Measurements from ENCODE around the gene CFAP251. TPM values are rescaled to one million over a fixed set of nuclear protein-coding genes. Genes with fewer than 3 reads are reported as not detected.

CFAP251 gene
- total RNA-seq, 1 donor from 2014 or later = 4.7 TPM

- Histone ChIP-seq H3K4me1 (ENCODE audit: insufficient read depth, low read length) (no peaks in the 10 kb centered on the region), H3K36me3 (ENCODE audit: insufficient read depth, low read length) (peaks cover 2% of the 10 kb centered on the region), H3K27ac (ENCODE audit: low read depth, low read length) (no peak overlapping the region), H3K27me3 (ENCODE audit: insufficient read depth, low read length) (no peaks in the 10 kb centered on the region), H2AFZ (ENCODE audit: low read depth, low read length) (no peak overlapping the region), H4K20me1 (ENCODE audit: insufficient read depth, low read length) (no peaks in the 10 kb centered on the region), H3K79me2 (ENCODE audit: insufficient read depth, low read length) (no peaks in the 10 kb centered on the region), H3K9ac (ENCODE audit: low read length) (no peak overlapping the region), H3K4me2 (ENCODE audit: low read length) (no peak overlapping the region), H3K4me3 (ENCODE audit: insufficient read depth, low read depth, low read length) (no peak overlapping the region), H3K9me3 (ENCODE audit: insufficient read depth, low read depth, low read length) (no peaks in the 10 kb centered on the region)
- TF ChIP-seq CTCF (IDR thresholded peaks at IDR 0.05; ENCODE audit: insufficient read depth, low read depth, low read length) (no peak), EZH2 (IDR thresholded peaks at IDR 0.05; ENCODE audit: insufficient read depth, low read length) (no peak)
- Mint-ChIP-seq H3K36me3 (ENCODE audit: low read depth, unreplicated experiment) (peaks cover 49% of the 10 kb centered on the region), H3K9me3 (ENCODE audit: unreplicated experiment) (peaks cover 14% of the 10 kb centered on the region), H3K4me1 (ENCODE audit: low read depth, unreplicated experiment) (no peaks in the 10 kb centered on the region), H3K27me3 (ENCODE audit: low read depth, unreplicated experiment) (no peaks in the 10 kb centered on the region), H3K4me3 (ENCODE audit: unreplicated experiment) (no peak overlapping the region), H3K27ac (ENCODE audit: unreplicated experiment) (no peak overlapping the region)
- FAIRE-seq = no peak
- no peak for DNase-seq (ENCODE audit: low read depth)
Observed at GRCh38 chr12:121968876-121969275, 50.5 kb downstream of the CFAP251 start.

GRCh38 chr12:121969726-121970125 lies 51.3 kb downstream of the CFAP251 start:
- no peaks in the 10 kb centered on the region for H3K4me1 ChIP-seq (ENCODE audit: insufficient read depth, low read length)
- no peak overlapping the region for H3K4me3 ChIP-seq (ENCODE audit: insufficient read depth, low read depth, low read length)
- no peak for DNase-seq (ENCODE audit: low read depth)
- TF ChIP-seq EZH2 (IDR thresholded peaks at IDR 0.05; ENCODE audit: insufficient read depth, low read length) = no peak
- TF ChIP-seq CTCF (IDR thresholded peaks at IDR 0.05; ENCODE audit: insufficient read depth, low read depth, low read length) = no peak
- Mint-ChIP-seq H3K4me3 (ENCODE audit: unreplicated experiment) (no peak overlapping the region), H3K9me3 (ENCODE audit: unreplicated experiment) (peaks cover 15% of the 10 kb centered on the region), H3K4me1 (ENCODE audit: low read depth, unreplicated experiment) (no peaks in the 10 kb centered on the region), H3K27ac (ENCODE audit: unreplicated experiment) (no peak overlapping the region), H3K27me3 (ENCODE audit: low read depth, unreplicated experiment) (peaks cover 2% of the 10 kb centered on the region), H3K36me3 (ENCODE audit: low read depth, unreplicated experiment) (peaks cover 56% of the 10 kb centered on the region)
- peaks cover 2% of the 10 kb centered on the region for H3K36me3 ChIP-seq (ENCODE audit: insufficient read depth, low read length)
- H4K20me1 ChIP-seq (ENCODE audit: insufficient read depth, low read length) = no peaks in the 10 kb centered on the region
- H3K9ac ChIP-seq (ENCODE audit: low read length) = no peak overlapping the region
- no peak overlapping the region for H3K4me2 ChIP-seq (ENCODE audit: low read length)
- no peaks in the 10 kb centered on the region for H3K79me2 ChIP-seq (ENCODE audit: insufficient read depth, low read length)
- H2AFZ ChIP-seq (ENCODE audit: low read depth, low read length) = no peak overlapping the region
- H3K27ac ChIP-seq (ENCODE audit: low read depth, low read length) = no peak overlapping the region
- no peaks in the 10 kb centered on the region for H3K27me3 ChIP-seq (ENCODE audit: insufficient read depth, low read length)
- no peak for FAIRE-seq
- H3K9me3 ChIP-seq (ENCODE audit: insufficient read depth, low read depth, low read length) = no peaks in the 10 kb centered on the region

GRCh38 chr12:121970581-121971300 lies 52.3 kb downstream of the CFAP251 start:
- FAIRE-seq = no peak

More at GRCh38 chr12:121970581-121971300, 52.3 kb downstream of the CFAP251 start:
- Histone ChIP-seq H2AFZ (ENCODE audit: low read depth, low read length) (no peak overlapping the region), H3K27me3 (ENCODE audit: insufficient read depth, low read length) (no peaks in the 10 kb centered on the region), H3K27ac (ENCODE audit: low read depth, low read length) (no peak overlapping the region), H4K20me1 (ENCODE audit: insufficient read depth, low read length) (no peaks in the 10 kb centered on the region), H3K36me3 (ENCODE audit: insufficient read depth, low read length) (peaks cover 2% of the 10 kb centered on the region), H3K4me2 (ENCODE audit: low read length) (no peak overlapping the region), H3K79me2 (ENCODE audit: insufficient read depth, low read length) (no peaks in the 10 kb centered on the region), H3K9ac (ENCODE audit: low read length) (no peak overlapping the region), H3K4me3 (ENCODE audit: insufficient read depth, low read depth, low read length) (no peak overlapping the region), H3K9me3 (ENCODE audit: insufficient read depth, low read depth, low read length) (no peaks in the 10 kb centered on the region), H3K4me1 (ENCODE audit: insufficient read depth, low read length) (no peaks in the 10 kb centered on the region)
- Mint-ChIP-seq H3K27me3 (ENCODE audit: low read depth, unreplicated experiment) (peaks cover 7% of the 10 kb centered on the region), H3K27ac (ENCODE audit: unreplicated experiment) (no peak overlapping the region), H3K4me1 (ENCODE audit: low read depth, unreplicated experiment) (no peaks in the 10 kb centered on the region), H3K9me3 (ENCODE audit: unreplicated experiment) (peaks cover 17% of the 10 kb centered on the region), H3K36me3 (ENCODE audit: low read depth, unreplicated experiment) (peaks cover 56% of the 10 kb centered on the region), H3K4me3 (ENCODE audit: unreplicated experiment) (no peak overlapping the region)
- DNase-seq (ENCODE audit: low read depth) = no peak
- TF ChIP-seq CTCF (IDR thresholded peaks at IDR 0.05; ENCODE audit: insufficient read depth, low read depth, low read length) = no peak
- no peak for TF ChIP-seq EZH2 (IDR thresholded peaks at IDR 0.05; ENCODE audit: insufficient read depth, low read length)

Measured in astrocyte (in vitro differentiated cells and primary cell).